Activated CD8-positive, alpha-beta memory T cell treated with anti-CD3 and anti-CD28 coated beads for 36 hours (primary cell): ENCODE measurements around the gene MT1M. TPM values are rescaled to one million over a fixed set of nuclear protein-coding genes. Genes with fewer than 3 reads are reported as not detected.
"Not testable (repeated sequence)": the region's sequence is repeated elsewhere in the genome, so short reads cannot be mapped to it uniquely, and the experiment has no call there.

ENCODE experiments used
- CTCF ChIA-PET: fragments of 350-600 bp; sonication (Branson Sonifier 250); formaldehyde crosslinking; loops from one replicate; lab custom pipeline; 2021; ENCODE audit warnings: antibody characterized with exemption; lab: Charles Lee
- POLR2A ChIA-PET: fragments of 350-600 bp; sonication (Branson Sonifier 250); formaldehyde crosslinking; loops from one replicate; lab custom pipeline; 2021; ENCODE audit warnings: antibody characterized with exemption; lab: Charles Lee
- total RNA-seq, 2 experiments: library from RNA; stranded (reverse); gene quantifications; one replicate each; pipeline ENCODE4 v1.2.3, GENCODE V29; 2021

The MT1M gene
- total RNA-seq, 2 experiments from 2014 or later = not detected

GRCh38 chr16:56662357-56663354 lies 30.2 kb downstream of the MT1M start:
- ChIA-PET CTCF (interaction anchor here (0.7 kb wide), 1 partner anchor 39 kb away, joined by 5 read pairs; no protein-coding TSS in a partner anchor), POLR2A (no interaction called here)

- CTCF ChIA-PET = interaction anchor here (0.6 kb wide), 1 partner anchor 11 kb away, joined by 3 read pairs; no protein-coding TSS in a partner anchor
- POLR2A ChIA-PET = no interaction called here
These were observed 32.0 kb downstream of the MT1M start for GRCh38 chr16:56664506-56664905.

- POLR2A ChIA-PET = not testable (repeated sequence)
- CTCF ChIA-PET = interaction anchor here (0.5 kb wide), 1 partner anchor 63 kb away, joined by 3 read pairs; no protein-coding TSS in a partner anchor
These were observed 33.1 kb downstream of the MT1M start for GRCh38 chr16:56665286-56666261.

GRCh38 chr16:56667581-56668571 lies 35.4 kb downstream of the MT1M start, which contains the start of gene MT1G:
TSS of gene MT1G (minus strand) at chr16:56668065. CDS start at chr16:56667993, 72 bp downstream.
- CTCF ChIA-PET = interaction anchor here (0.9 to 1.5 kb wide), 3 partner anchors 8 to 14 kb away, joined by 3 to 6 read pairs (median 3); partner anchors contain the start of gene MT1X

GRCh38 chr16:56669005-56669839 lies 36.8 kb downstream of the MT1M start, which contains the start of gene MT1H:
TSS of gene MT1H (plus strand) at chr16:56669814. CDS start at chr16:56669885, 71 bp downstream.
- CTCF ChIA-PET = interaction anchor here (1.3 to 1.5 kb wide), 2 partner anchors 9 to 13 kb away, joined by 3 to 6 read pairs; partner anchors contain the start of gene MT1X
- POLR2A ChIA-PET = no interaction called here

More at GRCh38 chr16:56667581-56668571, 35.4 kb downstream of the MT1M start, which contains the start of gene MT1G:
- POLR2A ChIA-PET = no interaction called here

GRCh38 chr16:56669840-56670619 lies 37.6 kb downstream of the MT1M start:
- ChIA-PET POLR2A (no interaction called here), CTCF (interaction anchor here (1.5 kb wide), 1 partner anchor 12 kb away, joined by 6 read pairs; the partner anchor contains the start of gene MT1X)

- ChIA-PET POLR2A (no interaction called here), CTCF (interaction anchor here (0.5 kb wide), 1 partner anchor 30 kb away, joined by 3 read pairs; no protein-coding TSS in a partner anchor)
These were observed 38.1 kb downstream of the MT1M start for GRCh38 chr16:56670620-56670934.

- CTCF ChIA-PET, POLR2A ChIA-PET: not testable (repeated sequence)
These were observed 39.2 kb downstream of the MT1M start for GRCh38 chr16:56671691-56672090.

GRCh38 chr16:56672171-56672570 lies 39.7 kb downstream of the MT1M start:
- POLR2A ChIA-PET, CTCF ChIA-PET: not testable (repeated sequence)

- POLR2A ChIA-PET = no interaction called here
- CTCF ChIA-PET = no interaction called here
These were observed 40.5 kb downstream of the MT1M start for GRCh38 chr16:56672761-56673536.

- CTCF ChIA-PET = interaction anchor here (1.0 kb wide), 1 partner anchor 26 kb away, joined by 3 read pairs; no protein-coding TSS in a partner anchor
- POLR2A ChIA-PET = no interaction called here
These were observed 41.5 kb downstream of the MT1M start for GRCh38 chr16:56673921-56674320.

GRCh38 chr16:56674570-56674969 lies 42.1 kb downstream of the MT1M start:
- POLR2A ChIA-PET = not testable (repeated sequence)
- CTCF ChIA-PET = interaction anchor here (1.0 kb wide), 1 partner anchor 26 kb away, joined by 3 read pairs; no protein-coding TSS in a partner anchor

- ChIA-PET CTCF (interaction anchor here (0.9 to 1.2 kb wide), 2 partner anchors 8 to 11 kb away, joined by 3 read pairs; no protein-coding TSS in a partner anchor), POLR2A (interaction anchor here (0.7 kb wide), 1 partner anchor 68 kb away, joined by 3 read pairs; no protein-coding TSS in a partner anchor)
These were observed 43.3 kb downstream of the MT1M start for GRCh38 chr16:56675685-56676210.

- ChIA-PET POLR2A (no interaction called here), CTCF (interaction anchor here (1.2 to 1.4 kb wide), 2 partner anchors 9 to 91 kb away, joined by 3 read pairs; partner anchors contain the start of gene MT1G)
These were observed 45.0 kb downstream of the MT1M start for GRCh38 chr16:56677474-56677873.
